KMS-11 (cell line): ENCODE data around the gene ENGASE.
A peak's percentile ranks its signal among the peaks of the same experiment; 100 is the strongest.

Experiments used
- H2AFZ ChIP-seq: fragments of 200-600 bp; sonication (generic); 2 replicates; pipeline ENCODE4 v1.6.1; 2016; ENCODE audit warnings: antibody characterized with exemption, mixed run types, low read depth
- H3K27ac ChIP-seq: fragments of 200-600 bp; sonication (generic); 2 replicates; pipeline ENCODE4 v1.6.1; 2016; ENCODE audit warnings: mild to moderate bottlenecking, mixed run types
- H3K27me3 ChIP-seq: fragments of 200-600 bp; sonication (generic); 2 replicates; pipeline ENCODE4 v1.6.1; 2017; ENCODE audit warnings: mild to moderate bottlenecking, low read depth, mixed run types, moderate library complexity; ENCODE audit not compliant: insufficient read depth
- H3K36me3 ChIP-seq: fragments of 200-600 bp; sonication (generic); 2 replicates; pipeline ENCODE4 v1.6.1; 2017; ENCODE audit warnings: mild to moderate bottlenecking, mixed run types; ENCODE audit not compliant: insufficient read depth
- H3K4me1 ChIP-seq: fragments of 200-600 bp; sonication (generic); 2 replicates; pipeline ENCODE4 v1.6.1; 2016; ENCODE audit warnings: mild to moderate bottlenecking, low read depth, mixed run types; ENCODE audit not compliant: poor library complexity, severe bottlenecking
- H3K4me2 ChIP-seq: fragments of 200-600 bp; sonication (generic); 2 replicates; pipeline ENCODE4 v1.7.0; 2016; ENCODE audit warnings: mild to moderate bottlenecking, mixed run types
- H3K4me3 ChIP-seq: fragments of 200-600 bp; sonication (generic); IDR thresholded peaks from 2 replicates; pipeline ENCODE4 v1.6.1; 2017; ENCODE audit warnings: low read depth, low read length, mixed read lengths; ENCODE audit not compliant: insufficient read depth
- H3K79me2 ChIP-seq: fragments of 200-600 bp; sonication (generic); 2 replicates; pipeline ENCODE4 v1.6.1; 2016; ENCODE audit warnings: low read depth, mixed run types; ENCODE audit not compliant: insufficient read depth
- H3K9ac ChIP-seq: fragments of 200-600 bp; sonication (generic); 2 replicates; pipeline ENCODE4 v1.6.1; 2016; ENCODE audit warnings: mild to moderate bottlenecking, mixed run types
- H4K20me1 ChIP-seq: fragments of 200-600 bp; sonication (generic); 2 replicates; pipeline ENCODE4 v1.6.1; 2016; ENCODE audit warnings: mild to moderate bottlenecking, mixed run types; ENCODE audit not compliant: insufficient read depth
- TF ChIP-seq, protein P1 (sequence below): fragments of 200-600 bp; sonication (generic); conservative IDR thresholded peaks from 2 replicates; pipeline ENCODE4 v1.6.1; 2017; ENCODE audit warnings: low read depth, mild to moderate bottlenecking, antibody characterized with exemption, low read length, moderate library complexity, mixed read lengths

Gene ENGASE

DNA sequence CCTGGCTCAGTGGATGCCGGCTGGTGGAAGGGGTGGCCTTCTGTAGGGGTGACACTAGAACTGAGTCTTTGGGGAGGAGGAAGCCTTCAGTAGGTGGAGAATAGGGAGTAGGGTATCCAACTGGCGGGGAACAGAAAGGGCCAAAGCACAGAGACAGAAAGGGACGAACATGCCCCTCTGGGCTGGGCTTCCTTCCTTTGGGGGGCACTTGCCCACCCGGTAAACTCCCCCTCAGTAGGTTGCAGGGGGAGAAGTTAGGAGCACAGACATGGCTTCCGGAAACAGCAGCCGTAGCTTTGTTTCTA is 774 bp downstream of the ENGASE start:
- H3K27ac ChIP-seq = no peak overlapping the region
- no peaks in the 10 kb centered on the region for H4K20me1 ChIP-seq
- H3K4me2 ChIP-seq = peak overlapping the region; percentile 100
- no peaks in the 10 kb centered on the region for H3K36me3 ChIP-seq
- no peak overlapping the region for H3K4me3 ChIP-seq
- H3K4me1 ChIP-seq = peaks cover 12% of the 10 kb centered on the region
- peak overlapping the region; percentile 66 for H3K9ac ChIP-seq
- no peaks in the 10 kb centered on the region for H3K79me2 ChIP-seq
- no peaks in the 10 kb centered on the region; the same call in 1 of the 2 replicates for H3K27me3 ChIP-seq
- peak overlapping the region; percentile 99 for H2AFZ ChIP-seq
- TF ChIP-seq, protein P1, sequence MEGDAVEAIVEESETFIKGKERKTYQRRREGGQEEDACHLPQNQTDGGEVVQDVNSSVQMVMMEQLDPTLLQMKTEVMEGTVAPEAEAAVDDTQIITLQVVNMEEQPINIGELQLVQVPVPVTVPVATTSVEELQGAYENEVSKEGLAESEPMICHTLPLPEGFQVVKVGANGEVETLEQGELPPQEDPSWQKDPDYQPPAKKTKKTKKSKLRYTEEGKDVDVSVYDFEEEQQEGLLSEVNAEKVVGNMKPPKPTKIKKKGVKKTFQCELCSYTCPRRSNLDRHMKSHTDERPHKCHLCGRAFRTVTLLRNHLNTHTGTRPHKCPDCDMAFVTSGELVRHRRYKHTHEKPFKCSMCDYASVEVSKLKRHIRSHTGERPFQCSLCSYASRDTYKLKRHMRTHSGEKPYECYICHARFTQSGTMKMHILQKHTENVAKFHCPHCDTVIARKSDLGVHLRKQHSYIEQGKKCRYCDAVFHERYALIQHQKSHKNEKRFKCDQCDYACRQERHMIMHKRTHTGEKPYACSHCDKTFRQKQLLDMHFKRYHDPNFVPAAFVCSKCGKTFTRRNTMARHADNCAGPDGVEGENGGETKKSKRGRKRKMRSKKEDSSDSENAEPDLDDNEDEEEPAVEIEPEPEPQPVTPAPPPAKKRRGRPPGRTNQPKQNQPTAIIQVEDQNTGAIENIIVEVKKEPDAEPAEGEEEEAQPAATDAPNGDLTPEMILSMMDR = no peak

DNA sequence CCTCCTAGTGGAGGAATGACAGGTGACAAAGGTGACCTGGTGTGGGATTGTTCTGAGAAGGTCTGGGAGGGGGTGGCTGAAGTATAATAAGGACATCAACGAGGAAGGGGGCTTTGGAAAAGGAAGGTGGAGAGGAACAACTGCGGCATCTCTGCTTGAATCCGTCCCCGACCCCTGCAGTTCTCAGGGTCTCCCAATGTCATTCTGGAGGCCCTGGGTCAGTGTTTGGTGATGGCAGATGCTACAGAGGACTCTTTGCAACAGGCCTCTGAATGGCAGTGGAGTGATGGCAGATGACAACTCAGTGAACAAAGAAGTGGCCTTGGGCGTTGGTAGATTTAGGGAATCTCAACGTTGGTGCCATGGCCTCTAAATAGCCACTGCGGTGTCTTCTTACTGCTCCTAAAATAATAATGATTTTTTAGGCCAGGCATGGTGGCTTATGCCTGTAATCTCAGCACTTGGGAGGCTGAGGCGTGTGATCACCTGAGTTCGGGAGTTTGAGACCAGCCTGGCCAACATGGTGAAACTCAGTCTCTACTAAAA is 1.3 kb downstream of the ENGASE start:
- Histone ChIP-seq H3K4me3 (no peak overlapping the region), H3K27me3 (no peaks in the 10 kb centered on the region), H3K4me2 (peak overlapping the region; percentile 100), H3K36me3 (no peaks in the 10 kb centered on the region), H3K27ac (no peak overlapping the region), H3K4me1 (peaks cover 12% of the 10 kb centered on the region), H3K9ac (no peak overlapping the region), H3K79me2 (no peaks in the 10 kb centered on the region), H4K20me1 (no peaks in the 10 kb centered on the region), H2AFZ (peak overlapping the region; percentile 99; the same call in 1 of the 2 replicates)
- TF ChIP-seq, protein P1 = no peak

DNA sequence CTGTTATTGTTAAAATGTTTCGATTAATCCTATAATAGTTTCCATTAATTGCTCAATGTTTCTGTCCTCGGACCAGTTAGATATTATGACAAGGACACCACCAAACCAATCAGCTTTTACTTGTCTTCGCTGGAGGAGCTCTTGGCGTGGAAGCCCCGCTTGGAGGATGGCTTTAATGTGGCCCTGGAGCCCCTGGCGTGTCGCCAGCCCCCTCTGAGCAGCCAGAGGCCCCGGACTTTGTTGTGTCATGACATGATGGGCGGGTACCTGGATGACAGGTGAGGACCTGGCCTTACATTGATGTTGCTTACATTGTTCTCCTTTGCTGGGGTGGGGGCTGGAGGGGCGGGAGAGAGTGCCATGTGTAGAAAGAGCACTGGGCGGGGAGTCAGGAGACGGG is 3.0 kb downstream of the ENGASE start:
- Histone ChIP-seq H3K27ac (no peak overlapping the region), H3K79me2 (no peaks in the 10 kb centered on the region), H3K4me1 (peaks cover 12% of the 10 kb centered on the region), H2AFZ (no peak overlapping the region), H3K9ac (no peak overlapping the region), H3K36me3 (no peaks in the 10 kb centered on the region), H4K20me1 (no peaks in the 10 kb centered on the region), H3K4me2 (no peak overlapping the region), H3K27me3 (no peaks in the 10 kb centered on the region), H3K4me3 (no peak overlapping the region)
- TF ChIP-seq, protein P1 = no peak

DNA sequence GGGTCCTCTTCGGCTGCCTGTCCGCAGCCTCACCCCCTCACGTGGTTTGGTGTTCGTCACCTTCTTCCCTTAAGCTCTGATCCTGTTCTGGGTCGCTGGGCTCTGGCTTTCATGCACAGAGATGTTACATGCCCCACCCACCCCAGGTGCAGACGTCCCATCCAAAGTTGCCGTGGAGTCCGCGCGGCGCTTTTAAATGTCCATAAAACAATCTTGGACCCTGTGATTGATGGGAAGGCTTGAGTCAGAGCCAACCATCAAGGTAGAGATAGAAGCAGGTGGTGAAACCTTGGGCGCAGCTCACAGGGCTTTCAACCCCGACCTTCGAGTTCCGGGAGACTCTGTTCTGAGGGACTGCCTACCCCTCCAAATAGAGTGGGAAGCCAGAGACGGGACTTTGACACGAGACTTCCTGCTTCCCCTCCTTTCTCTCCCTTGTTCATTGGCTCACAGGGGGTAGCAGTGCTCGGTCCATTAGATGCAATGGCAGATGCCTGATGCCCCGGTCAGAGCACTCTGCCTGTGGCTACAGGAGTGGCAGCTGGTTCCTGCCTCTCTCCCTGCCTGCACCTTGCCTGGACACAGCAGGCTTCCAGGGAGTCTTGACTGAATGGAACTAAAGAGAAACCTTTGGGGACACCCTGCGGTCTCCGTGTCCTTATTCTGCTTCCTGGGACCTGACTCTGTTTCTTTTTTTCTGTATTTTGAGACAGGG is 4.0 kb downstream of the ENGASE start:
- peaks cover 12% of the 10 kb centered on the region for H3K4me1 ChIP-seq
- no peaks in the 10 kb centered on the region for H3K36me3 ChIP-seq
- H3K4me2 ChIP-seq = no peak overlapping the region
- no peaks in the 10 kb centered on the region for H3K79me2 ChIP-seq
- no peaks in the 10 kb centered on the region for H3K27me3 ChIP-seq
- H3K9ac ChIP-seq = no peak overlapping the region
- H3K27ac ChIP-seq = no peak overlapping the region
- H2AFZ ChIP-seq = no peak overlapping the region
- H3K4me3 ChIP-seq = no peak overlapping the region
- H4K20me1 ChIP-seq = no peaks in the 10 kb centered on the region
- TF ChIP-seq, protein P1 = no peak
